Fibroblast of mammary gland (primary cell): Measurements from ENCODE around the gene TMEM101.

Experiments used
- DNase-seq: peaks from one replicate; pipeline ENCODE4 v3.0.0-alpha.2; 2010; ENCODE audit warnings: low read depth
- H3K4me3 ChIP-seq: 2 replicates; pipeline ENCODE4 v1.5.1; 2011; ENCODE audit warnings: low read depth, mild to moderate bottlenecking, low read length, moderate library complexity; ENCODE audit not compliant: control insufficient read depth
- TF ChIP-seq, protein P1 (sequence below): conservative IDR thresholded peaks from 2 replicates; pipeline ENCODE4 v1.5.1; 2011; ENCODE audit warnings: low read depth, low read length, inconsistent platforms; ENCODE audit not compliant: control insufficient read depth, insufficient read depth

The TMEM101 gene

DNA sequence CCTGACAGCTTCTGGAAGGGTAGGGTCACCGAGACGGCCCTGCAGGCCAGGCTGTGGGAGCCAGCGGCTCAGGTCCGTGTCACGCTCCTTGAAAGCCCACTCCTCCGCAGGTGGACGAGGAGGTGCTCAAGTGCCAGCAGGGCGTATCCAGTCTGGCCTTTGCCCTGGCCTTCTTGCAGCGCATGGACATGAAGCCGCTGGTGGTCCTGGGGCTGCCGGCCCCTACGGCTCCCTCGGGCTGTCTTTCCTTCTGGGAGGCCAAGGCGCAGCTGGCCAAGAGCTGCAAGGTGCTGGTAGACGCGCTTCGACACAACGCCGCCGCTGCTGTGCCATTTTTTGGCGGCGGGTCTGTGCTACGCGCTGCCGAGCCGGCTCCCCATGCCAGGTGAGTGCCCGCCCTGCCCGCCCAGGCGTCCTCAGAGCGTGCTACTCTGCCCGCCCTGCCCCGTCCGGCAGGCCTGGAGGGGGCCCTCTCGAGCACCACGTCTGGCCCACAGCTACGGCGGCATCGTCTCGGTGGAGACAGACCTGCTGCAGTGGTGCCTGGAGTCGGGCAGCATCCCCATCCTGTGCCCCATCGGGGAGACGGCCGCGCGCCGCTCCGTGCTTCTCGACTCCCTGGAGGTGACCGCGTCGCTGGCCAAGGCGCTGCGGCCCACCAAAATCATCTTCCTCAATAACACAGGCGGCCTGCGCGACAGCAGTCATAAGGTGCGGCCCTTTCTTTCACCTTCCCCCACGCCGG is 9.1 kb downstream of the TMEM101 start:
- TF ChIP-seq, protein P1, sequence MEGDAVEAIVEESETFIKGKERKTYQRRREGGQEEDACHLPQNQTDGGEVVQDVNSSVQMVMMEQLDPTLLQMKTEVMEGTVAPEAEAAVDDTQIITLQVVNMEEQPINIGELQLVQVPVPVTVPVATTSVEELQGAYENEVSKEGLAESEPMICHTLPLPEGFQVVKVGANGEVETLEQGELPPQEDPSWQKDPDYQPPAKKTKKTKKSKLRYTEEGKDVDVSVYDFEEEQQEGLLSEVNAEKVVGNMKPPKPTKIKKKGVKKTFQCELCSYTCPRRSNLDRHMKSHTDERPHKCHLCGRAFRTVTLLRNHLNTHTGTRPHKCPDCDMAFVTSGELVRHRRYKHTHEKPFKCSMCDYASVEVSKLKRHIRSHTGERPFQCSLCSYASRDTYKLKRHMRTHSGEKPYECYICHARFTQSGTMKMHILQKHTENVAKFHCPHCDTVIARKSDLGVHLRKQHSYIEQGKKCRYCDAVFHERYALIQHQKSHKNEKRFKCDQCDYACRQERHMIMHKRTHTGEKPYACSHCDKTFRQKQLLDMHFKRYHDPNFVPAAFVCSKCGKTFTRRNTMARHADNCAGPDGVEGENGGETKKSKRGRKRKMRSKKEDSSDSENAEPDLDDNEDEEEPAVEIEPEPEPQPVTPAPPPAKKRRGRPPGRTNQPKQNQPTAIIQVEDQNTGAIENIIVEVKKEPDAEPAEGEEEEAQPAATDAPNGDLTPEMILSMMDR: no peak
- DNase-seq: no peak
- H3K4me3 ChIP-seq: peak overlapping the region; percentile 82

DNA sequence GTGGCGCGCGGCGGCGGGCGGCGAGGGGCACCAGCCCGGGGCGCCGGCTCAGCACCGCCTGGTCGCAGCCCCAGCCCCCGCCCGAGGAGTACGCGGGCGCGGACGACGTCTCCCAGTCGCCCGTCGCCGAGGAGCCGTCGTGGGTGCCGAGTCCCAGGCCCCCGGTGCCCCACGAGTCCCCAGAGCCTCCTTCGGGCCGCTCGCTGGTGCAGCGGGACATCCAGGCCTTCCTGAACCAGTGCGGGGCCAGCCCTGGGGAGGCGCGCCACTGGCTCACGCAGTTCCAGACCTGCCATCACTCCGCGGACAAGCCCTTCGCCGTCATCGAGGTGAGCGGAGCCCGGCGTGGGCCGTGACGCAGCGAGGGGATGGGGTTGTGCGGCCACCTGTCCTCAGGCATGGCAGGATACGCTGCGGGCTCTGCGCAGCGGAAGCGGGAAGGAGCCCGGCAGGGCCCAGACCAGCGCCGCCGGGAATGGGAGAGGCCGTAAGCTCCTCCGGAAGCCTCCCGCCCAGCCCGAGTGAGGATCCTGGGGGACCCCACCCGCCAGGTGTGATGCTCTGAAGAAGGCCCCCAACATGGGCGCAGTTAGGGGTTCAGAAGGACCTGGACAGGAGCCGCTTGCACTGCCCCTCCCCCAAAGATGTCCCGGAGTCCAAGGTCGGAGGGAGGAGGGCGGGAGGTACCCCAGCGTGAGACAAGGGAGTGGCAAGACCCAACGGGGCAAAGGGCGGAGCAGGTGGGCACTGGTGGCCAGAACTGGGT is 9.8 kb downstream of the TMEM101 start:
- peak overlapping the region; percentile 82 for H3K4me3 ChIP-seq
- DNase-seq: no peak
- TF ChIP-seq, protein P1: no peak

DNA sequence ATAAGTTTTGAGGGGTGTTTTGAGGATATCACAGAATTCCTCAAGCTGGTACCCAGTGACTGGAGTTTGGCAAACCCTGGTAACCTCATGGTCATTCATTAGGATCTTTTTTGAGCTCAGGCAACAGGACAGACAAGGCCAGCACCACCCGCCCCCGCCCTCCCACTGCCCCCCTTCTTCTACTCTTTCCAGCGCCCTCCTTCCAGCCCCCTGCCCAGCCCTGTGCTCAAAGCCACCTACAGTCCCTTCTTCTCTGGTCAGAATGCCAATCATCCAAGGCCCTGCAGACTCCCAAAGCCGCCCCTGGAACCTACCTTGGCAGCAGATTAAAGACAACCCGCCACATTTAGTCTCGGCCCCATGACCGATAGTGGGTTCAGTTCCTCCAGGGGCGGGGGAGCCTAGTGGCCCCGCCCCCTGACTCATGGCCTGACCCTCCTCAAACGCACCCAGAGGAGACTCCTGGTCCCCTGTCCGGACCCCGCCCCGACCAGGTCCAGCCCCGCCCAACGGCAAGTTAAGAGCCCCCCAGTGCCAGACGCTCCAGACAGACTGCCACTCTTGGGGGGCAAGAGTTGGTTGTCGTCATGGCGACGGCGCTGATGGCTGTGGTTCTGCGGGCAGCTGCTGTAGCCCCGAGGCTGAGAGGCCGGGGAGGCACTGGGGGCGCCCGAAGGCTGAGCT is 10.5 kb downstream of the TMEM101 start, which contains the start of gene NAGS:
NAGS (plus strand) TSS at position 546 of the 684 bp plus-strand sequence; CDS start at position 588, 42 bp downstream.
- DNase-seq: peak; percentile 71
- peak within 1 kb of the TSS; percentile 82 for H3K4me3 ChIP-seq
- TF ChIP-seq, protein P1: no peak

DNA sequence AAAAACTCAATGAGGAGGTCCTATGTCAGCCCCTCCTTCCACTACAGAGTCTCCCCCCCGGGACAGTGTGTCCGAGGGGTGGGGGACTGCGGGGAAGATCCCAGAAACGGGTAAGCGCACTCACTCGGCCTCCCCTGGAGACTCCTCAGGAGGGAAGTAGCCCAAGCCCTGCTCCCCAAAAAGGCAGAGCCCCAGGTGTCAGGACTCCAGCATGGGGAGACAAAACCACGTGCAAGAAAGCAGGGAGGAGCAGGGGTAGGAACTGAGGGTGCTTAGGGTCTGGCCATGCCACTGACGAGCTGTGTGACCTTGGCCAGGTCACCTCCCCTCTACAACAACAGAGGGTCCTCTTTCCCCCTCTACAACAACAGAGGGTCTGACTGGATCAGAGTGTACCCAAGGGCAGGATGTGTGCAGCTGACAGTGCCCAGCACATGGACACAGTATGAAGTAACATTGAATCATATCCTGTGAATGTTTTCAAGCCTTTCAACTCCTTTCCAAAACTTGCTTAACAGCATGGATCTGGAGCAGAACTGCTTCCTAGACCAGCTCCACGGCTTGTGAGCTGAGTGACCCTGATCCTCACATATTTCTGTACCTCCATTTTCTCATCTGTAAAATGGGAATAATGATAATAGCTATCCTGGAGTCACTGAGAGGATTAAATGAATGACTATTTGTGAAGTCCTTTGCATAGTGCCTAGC is 12.5 kb downstream of the TMEM101 start:
- no peak overlapping the region for H3K4me3 ChIP-seq
- peak; percentile 95 for DNase-seq
- TF ChIP-seq, protein P1: no peak

DNA sequence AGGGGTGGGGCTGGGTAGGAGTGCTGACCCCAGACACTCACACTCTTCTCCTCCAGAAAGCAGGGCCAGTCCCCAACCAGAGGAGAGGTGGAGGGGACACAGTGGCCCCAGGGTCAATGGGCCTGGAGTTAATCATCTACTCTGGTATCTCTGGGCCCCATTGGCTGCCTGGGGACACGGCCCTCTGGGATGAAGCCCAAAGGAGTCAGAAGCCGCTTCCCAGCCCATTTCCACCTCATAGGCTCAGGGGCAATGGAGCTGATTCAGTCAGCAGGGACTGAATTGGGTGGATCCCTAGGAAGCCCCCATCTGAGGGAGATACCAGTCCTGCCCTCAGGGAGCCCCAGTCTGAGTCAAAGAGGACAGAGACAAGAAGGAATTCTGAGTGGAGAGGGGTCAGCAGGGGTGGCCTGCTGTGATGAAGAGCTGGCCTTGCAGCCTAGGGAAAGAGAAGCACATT is 13.3 kb downstream of the TMEM101 start:
- no peak for DNase-seq
- H3K4me3 ChIP-seq: no peak overlapping the region
- TF ChIP-seq, protein P1: no peak
